CD4-positive, alpha-beta T cell (primary cell): ENCODE measurements around the gene MAPKBP1. TPM values are rescaled to one million over a fixed set of nuclear protein-coding genes. Genes with fewer than 3 reads are reported as not detected.

Source experiments
- ATAC-seq: fragments of 200-7000 bp; cut with Tn5 transposase; one replicate; pipeline ENCODE4 v1.10.0; 2022; ENCODE audit warnings: mild to moderate bottlenecking; ENCODE audit not compliant: poor library complexity
- CTCF ChIA-PET: fragments of 350-600 bp; sonication (Branson Sonifier 250); formaldehyde crosslinking; loops from one replicate; lab custom pipeline; 2021; ENCODE audit warnings: antibody characterized with exemption, inconsistent platforms; lab: Charles Lee
- POLR2A ChIA-PET: fragments of 350-600 bp; sonication (Branson Sonifier 250); formaldehyde crosslinking; loops from one replicate; lab custom pipeline; 2021; ENCODE audit warnings: antibody characterized with exemption, inconsistent platforms; lab: Charles Lee
- DNase-seq, 14 experiments: peaks; one replicate each; pipeline ENCODE4 v3.0.0-alpha.2; 2013 to 2020; ENCODE audit warnings: mixed read lengths in 2 of 14
- H3K27ac ChIP-seq, 2 donors: one replicate each; pipeline versions ENCODE4 v1.5.1 to v1.7.0; 2013; ENCODE audit warnings: low read length in 2 of 2, low read depth in 1 of 2, mild to moderate bottlenecking in 1 of 2
- H3K27me3 ChIP-seq, 2 experiments: 1 replicate in 1 of 2; 2 replicates in 1 of 2; pipeline versions ENCODE4 v1.6.1 to v1.7.0; 2013; ENCODE audit warnings: low read length in 2 of 2, control low read depth in 1 of 2, mild to moderate bottlenecking in 1 of 2, moderate library complexity in 1 of 2; ENCODE audit not compliant: insufficient read depth in 2 of 2, control insufficient read depth in 1 of 2
- H3K36me3 ChIP-seq: one replicate; pipeline ENCODE4 v1.6.1; 2013; ENCODE audit warnings: low read length, control low read depth; ENCODE audit not compliant: insufficient read depth
- H3K4me1 ChIP-seq: one replicate; pipeline ENCODE4 v1.6.1; 2013; ENCODE audit warnings: low read length, control low read depth; ENCODE audit not compliant: insufficient read depth
- H3K4me3 ChIP-seq: one replicate; pipeline ENCODE4 v1.5.1; 2013; ENCODE audit warnings: mild to moderate bottlenecking, low read length, moderate library complexity
- H3K9me3 ChIP-seq, 2 experiments: 1 replicate in 1 of 2; 2 replicates in 1 of 2; pipeline versions ENCODE4 v1.6.1 to v1.7.0; 2013; ENCODE audit warnings: low read length in 2 of 2, mild to moderate bottlenecking in 2 of 2, control low read depth in 1 of 2, moderate library complexity in 1 of 2; ENCODE audit not compliant: control insufficient read depth in 1 of 2, insufficient read depth in 1 of 2
- H3K27ac Mint-ChIP-seq: one replicate; pipeline ENCODE4 v1.8.0; 2020; ENCODE audit warnings: mixed read lengths
- H3K27me3 Mint-ChIP-seq: one replicate; pipeline ENCODE4 v1.8.0; 2021; ENCODE audit warnings: mixed read lengths
- H3K36me3 Mint-ChIP-seq: one replicate; pipeline ENCODE4 v1.8.0; 2021; ENCODE audit warnings: low read depth, mixed read lengths
- H3K4me1 Mint-ChIP-seq: one replicate; pipeline ENCODE4 v1.8.0; 2021; ENCODE audit warnings: low read depth, mixed read lengths
- H3K4me3 Mint-ChIP-seq: one replicate; pipeline ENCODE4 v1.8.0; 2020; ENCODE audit warnings: mild to moderate bottlenecking, mixed read lengths
- H3K9me3 Mint-ChIP-seq: one replicate; pipeline ENCODE4 v1.8.0; 2020; ENCODE audit warnings: mixed read lengths
- CTCF ChIP-seq: fragments of 200-600 bp; IDR thresholded peaks from one replicate; pipeline ENCODE4 v1.8.0; 2022; ENCODE audit warnings: antibody characterized with exemption, mild to moderate bottlenecking
- intact Hi-C, 2 experiments: fragments of 100-400 bp; cut with DNase I in 1 of 2; cut with micrococcal nuclease in 1 of 2; formaldehyde crosslinking; loops; one replicate each; pipeline versions ENCODE4 v1.15.1 to v1.9.0; 2023 to 2025; cut with DNase I, micrococcal nuclease
- total RNA-seq, 174 experiments: library from RNA in 2 of 174; stranded (reverse) in 2 of 174; gene quantifications; one replicate each; pipeline ENCODE4 v1.2.3 and lab custom pipeline; 2021 to 2026

MAPKBP1 gene
- total RNA-seq, 2 experiments from 2014 or later = 26.0 to 30.0 TPM

- POLR2A ChIA-PET = no interaction called here
- Mint-ChIP-seq H3K4me1 (peaks cover 55% of the 10 kb centered on the region), H3K36me3 (no peaks in the 10 kb centered on the region), H3K9me3 (no peaks in the 10 kb centered on the region), H3K27ac (no peak overlapping the region), H3K4me3 (no peak overlapping the region), H3K27me3 (no peaks in the 10 kb centered on the region)
- Histone ChIP-seq H3K27ac (no peak overlapping the region), H3K9me3 (no peaks in the 10 kb centered on the region), H3K27me3 (no peaks in the 10 kb centered on the region), H3K36me3 (no peaks in the 10 kb centered on the region), H3K4me1 (peaks cover 14% of the 10 kb centered on the region), H3K4me3 (no peak overlapping the region)
- ATAC-seq (no peak), DNase-seq (no peak)
- no peak for TF ChIP-seq CTCF
- intact Hi-C loops = no loop called here
- CTCF ChIA-PET = interaction anchor here (1.6 kb wide), 1 partner anchor 16 kb away, joined by 5 read pairs; the partner anchor contains the start of gene MAPKBP1
Observed at GRCh38 chr15:41790169-41790568, 15.9 kb downstream of the MAPKBP1 start.

- no peak for ATAC-seq
- no peaks in the 10 kb centered on the region for H3K9me3 ChIP-seq
- no peaks in the 10 kb centered on the region for H3K27me3 Mint-ChIP-seq
- no peak for DNase-seq
- no peaks in the 10 kb centered on the region for H3K36me3 Mint-ChIP-seq
- peaks cover 61% of the 10 kb centered on the region for H3K4me1 Mint-ChIP-seq
- peaks cover 15% of the 10 kb centered on the region for H3K4me1 ChIP-seq
- H3K27me3 ChIP-seq = no peaks in the 10 kb centered on the region
- H3K9me3 Mint-ChIP-seq = no peaks in the 10 kb centered on the region
- no peak overlapping the region for H3K4me3 Mint-ChIP-seq
- no peak overlapping the region for H3K27ac ChIP-seq
- H3K4me3 ChIP-seq = no peak overlapping the region
- H3K27ac Mint-ChIP-seq = no peak overlapping the region
- CTCF ChIA-PET = interaction anchor here (1.6 kb wide), 1 partner anchor 16 kb away, joined by 5 read pairs; the partner anchor contains the start of gene MAPKBP1
- intact Hi-C loops = no loop called here
- POLR2A ChIA-PET = no interaction called here
- no peaks in the 10 kb centered on the region for H3K36me3 ChIP-seq
- no peak for TF ChIP-seq CTCF
Observed at GRCh38 chr15:41790756-41791546, 16.7 kb downstream of the MAPKBP1 start.

- Histone ChIP-seq H3K27me3 (no peaks in the 10 kb centered on the region), H3K36me3 (no peaks in the 10 kb centered on the region), H3K4me3 (no peak overlapping the region), H3K9me3 (no peaks in the 10 kb centered on the region), H3K4me1 (peaks cover 17% of the 10 kb centered on the region), H3K27ac (no peak overlapping the region)
- ChIA-PET POLR2A (no interaction called here), CTCF (interaction anchor here (1.6 kb wide), 1 partner anchor 17 kb away, joined by 5 read pairs; the partner anchor contains the start of gene MAPKBP1)
- Mint-ChIP-seq H3K4me1 (peaks cover 67% of the 10 kb centered on the region), H3K36me3 (no peaks in the 10 kb centered on the region), H3K27ac (no peak overlapping the region), H3K4me3 (no peak overlapping the region), H3K9me3 (no peaks in the 10 kb centered on the region), H3K27me3 (no peaks in the 10 kb centered on the region)
- no peak for TF ChIP-seq CTCF
- ATAC-seq = no peak
- intact Hi-C loops = no loop called here
- DNase-seq = no peak
Observed at GRCh38 chr15:41791547-41791937, 17.3 kb downstream of the MAPKBP1 start.
